Muscle of leg (tissue), 11 donors: ENCODE data around the gene PUDP. TPM values are rescaled to one million over a fixed set of nuclear protein-coding genes. Genes with fewer than 3 reads are reported as not detected.
A peak's percentile ranks its signal among the peaks of the same experiment; 100 is the strongest.

ENCODE experiments used
- DNase-seq: peaks from one replicate; pipeline ENCODE4 v3.0.0; 2013
- H3K27ac ChIP-seq: one replicate; pipeline ENCODE4 v1.5.1; 2013; ENCODE audit warnings: mild to moderate bottlenecking, low read length, control low read depth
- H3K27me3 ChIP-seq: one replicate; pipeline ENCODE4 v1.6.1; 2013; ENCODE audit warnings: low read length; ENCODE audit not compliant: control insufficient read depth, insufficient read depth
- H3K36me3 ChIP-seq: one replicate; pipeline ENCODE4 v1.6.1; 2013; ENCODE audit warnings: low read length; ENCODE audit not compliant: control insufficient read depth, insufficient read depth
- H3K4me1 ChIP-seq: one replicate; pipeline ENCODE4 v1.6.1; 2013; ENCODE audit warnings: low read length; ENCODE audit not compliant: control insufficient read depth, insufficient read depth
- H3K4me3 ChIP-seq: one replicate; pipeline ENCODE4 v1.5.1; 2013; ENCODE audit warnings: low read length, control low read depth
- H3K9me3 ChIP-seq: replicated peaks from 2 replicates; pipeline ENCODE4 v1.6.1; 2013; ENCODE audit warnings: low read depth, low read length; ENCODE audit not compliant: control insufficient read depth
- WGBS: methylation state at CpG from one replicate; pipeline ENCODE4 v1.1.5; 2013; ENCODE audit warnings: missing lambda C conversion rate; ENCODE audit not compliant: insufficient coverage; 5-methylcytosine and 5-hydroxymethylcytosine counted together
- polyA plus RNA-seq, 8 donors: library from polyadenylated mRNA; unstranded; fragments of 120-200 nt; gene quantifications; one replicate each; pipeline versions ENCODE4 v1.2.1 to v1.2.3, GENCODE V29; 2013; ENCODE audit warnings: inconsistent platforms in 1 of 8, low replicate concordance in 1 of 8; ENCODE audit not compliant: insufficient read length in 8 of 8, insufficient read depth in 1 of 8
- total RNA-seq: library from RNA; stranded (reverse); fragments of 120-200 nt; gene quantifications from one replicate; pipeline ENCODE4 v1.2.4, GENCODE V29; 2013

PUDP gene
- total and polyA plus RNA-seq, 9 donors: 17.4 to 32.6 (median 28.4) TPM

GRCh38 chrX:7134981-7135380 lies 13.0 kb downstream of the PUDP start:
- H3K36me3 ChIP-seq: no peaks in the 10 kb centered on the region
- H3K4me1 ChIP-seq: peaks cover 23% of the 10 kb centered on the region
- H3K27me3 ChIP-seq: peaks cover 6% of the 10 kb centered on the region
- no peak for DNase-seq
- no peak overlapping the region for H3K4me3 ChIP-seq
- H3K27ac ChIP-seq: no peak overlapping the region
- WGBS: no CpG with 5 or more reads among the region's 2 CpGs
- H3K9me3 ChIP-seq: no peaks in the 10 kb centered on the region

DNA sequence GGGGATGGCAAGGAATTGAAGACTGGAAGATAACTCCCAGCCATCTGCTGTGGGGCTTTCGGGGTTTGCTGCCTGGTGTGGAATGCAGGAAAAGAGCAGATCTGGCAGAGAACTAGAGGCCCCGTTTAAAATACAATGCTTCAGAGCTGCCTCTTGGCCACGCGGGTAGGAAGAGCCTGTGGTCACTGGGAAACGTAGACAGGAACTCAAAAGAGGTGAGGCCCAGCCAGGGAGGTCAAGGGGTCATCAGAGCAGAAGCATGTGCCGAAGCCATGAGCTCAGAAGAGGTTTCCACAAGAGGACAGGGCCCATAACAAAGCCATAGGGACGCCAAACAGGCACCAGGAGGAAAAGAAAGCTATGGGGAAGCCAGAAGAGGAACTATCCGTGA lies 14.9 kb downstream of the PUDP start:
- H3K4me3 ChIP-seq: no peak overlapping the region
- peak; percentile 39 for DNase-seq
- peaks cover 15% of the 10 kb centered on the region for H3K4me1 ChIP-seq
- WGBS: 19% methylated on average over 8 of the region's 8 CpGs
- H3K36me3 ChIP-seq: no peaks in the 10 kb centered on the region
- peak overlapping the region; percentile 53 for H3K27ac ChIP-seq
- peaks cover 3% of the 10 kb centered on the region for H3K27me3 ChIP-seq
- H3K9me3 ChIP-seq: no peaks in the 10 kb centered on the region

GRCh38 chrX:7132335-7133049 lies 15.5 kb downstream of the PUDP start:
- Histone ChIP-seq H3K4me3 (no peak overlapping the region), H3K4me1 (peaks cover 15% of the 10 kb centered on the region), H3K27me3 (peaks cover 3% of the 10 kb centered on the region), H3K27ac (peak overlapping the region; percentile 53), H3K36me3 (no peaks in the 10 kb centered on the region), H3K9me3 (no peaks in the 10 kb centered on the region)
- peak; percentile 57 for DNase-seq
- no CpG with 5 or more reads among the region's 3 CpGs for WGBS

DNA sequence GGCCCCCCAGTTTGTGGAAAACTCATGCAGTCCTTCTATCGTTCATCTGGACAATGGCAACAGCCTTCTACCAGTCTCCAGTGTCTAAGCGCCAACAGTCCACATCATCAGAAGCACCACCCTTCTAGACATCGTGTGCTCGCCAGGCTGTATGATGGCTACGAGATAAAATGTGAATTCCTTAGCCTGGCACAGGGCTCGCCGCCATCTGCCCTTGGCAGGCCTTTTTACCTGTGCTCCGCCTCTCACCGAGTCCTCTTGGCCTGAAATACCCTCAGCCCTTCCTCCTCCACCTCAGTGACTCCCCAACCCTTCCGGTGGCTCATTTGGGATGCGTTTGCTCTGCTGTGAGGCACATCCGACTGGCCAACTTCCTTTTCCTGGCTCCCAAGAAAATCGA lies 16.3 kb downstream of the PUDP start:
- no peaks in the 10 kb centered on the region for H3K9me3 ChIP-seq
- no peak for DNase-seq
- no peak overlapping the region for H3K27ac ChIP-seq
- no peak overlapping the region for H3K4me3 ChIP-seq
- no peaks in the 10 kb centered on the region for H3K36me3 ChIP-seq
- WGBS: 98% methylated on average over 9 of the region's 13 CpGs
- peaks cover 3% of the 10 kb centered on the region for H3K27me3 ChIP-seq
- H3K4me1 ChIP-seq: peaks cover 16% of the 10 kb centered on the region

- Histone ChIP-seq H3K9me3 (no peaks in the 10 kb centered on the region), H3K27me3 (no peaks in the 10 kb centered on the region), H3K4me3 (no peak overlapping the region), H3K4me1 (peaks cover 6% of the 10 kb centered on the region), H3K36me3 (no peaks in the 10 kb centered on the region), H3K27ac (no peak overlapping the region)
- DNase-seq: peak; percentile 66
- WGBS: no CpG with 5 or more reads among the region's 2 CpGs
These were observed 20.9 kb downstream of the PUDP start for GRCh38 chrX:7127056-7127455.

DNA sequence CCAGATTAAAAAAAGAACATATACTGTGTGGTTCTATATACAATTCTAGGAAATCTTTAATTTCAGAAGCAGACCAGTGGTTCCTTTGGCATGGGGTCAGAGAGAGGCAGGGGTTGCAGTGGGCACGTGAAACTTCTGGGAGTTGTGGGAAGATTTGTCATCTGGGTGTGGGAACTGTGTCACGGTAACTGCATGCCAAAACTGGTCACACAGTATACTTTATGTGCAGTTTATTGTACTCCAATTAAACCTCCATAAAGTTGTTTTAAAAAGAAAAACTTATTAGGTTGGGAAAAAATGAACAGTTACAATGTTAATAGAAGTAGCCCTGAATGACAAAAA lies 27.1 kb downstream of the PUDP start:
- DNase-seq: no peak
- Histone ChIP-seq H3K36me3 (no peaks in the 10 kb centered on the region), H3K27me3 (peaks cover 10% of the 10 kb centered on the region), H3K27ac (peak overlapping the region; percentile 24), H3K4me3 (no peak overlapping the region), H3K4me1 (peaks cover 7% of the 10 kb centered on the region), H3K9me3 (peaks cover 4% of the 10 kb centered on the region)
- WGBS: no CpG with 5 or more reads among the region's 2 CpGs

- peaks cover 4% of the 10 kb centered on the region for H3K9me3 ChIP-seq
- peaks cover 11% of the 10 kb centered on the region for H3K4me1 ChIP-seq
- H3K36me3 ChIP-seq: no peaks in the 10 kb centered on the region
- H3K4me3 ChIP-seq: no peak overlapping the region
- DNase-seq: peak; percentile 58
- WGBS: no CpG with 5 or more reads among the region's 7 CpGs
- peaks cover 10% of the 10 kb centered on the region for H3K27me3 ChIP-seq
- H3K27ac ChIP-seq: peak overlapping the region; percentile 45
These were observed 27.7 kb downstream of the PUDP start for GRCh38 chrX:7119950-7120877.

GRCh38 chrX:7117587-7117986 lies 30.4 kb downstream of the PUDP start:
- no peak for DNase-seq
- 86% methylated on average over 2 of the region's 3 CpGs for WGBS
- no peaks in the 10 kb centered on the region for H3K36me3 ChIP-seq
- no peak overlapping the region for H3K27ac ChIP-seq
- H3K9me3 ChIP-seq: peaks cover 4% of the 10 kb centered on the region
- no peak overlapping the region for H3K4me3 ChIP-seq
- H3K4me1 ChIP-seq: peaks cover 11% of the 10 kb centered on the region
- H3K27me3 ChIP-seq: peaks cover 15% of the 10 kb centered on the region

- 85% methylated on average over 3 of the region's 3 CpGs for whole genome bisulfite sequencing
- H3K36me3 ChIP-seq: no peaks in the 10 kb centered on the region
- no peak overlapping the region for H3K4me3 ChIP-seq
- DNase-seq: no peak
- peaks cover 13% of the 10 kb centered on the region for H3K4me1 ChIP-seq
- peaks cover 9% of the 10 kb centered on the region for H3K27me3 ChIP-seq
- peaks cover 4% of the 10 kb centered on the region for H3K9me3 ChIP-seq
- no peak overlapping the region for H3K27ac ChIP-seq
These were observed 31.9 kb downstream of the PUDP start for GRCh38 chrX:7116081-7116480.

DNA sequence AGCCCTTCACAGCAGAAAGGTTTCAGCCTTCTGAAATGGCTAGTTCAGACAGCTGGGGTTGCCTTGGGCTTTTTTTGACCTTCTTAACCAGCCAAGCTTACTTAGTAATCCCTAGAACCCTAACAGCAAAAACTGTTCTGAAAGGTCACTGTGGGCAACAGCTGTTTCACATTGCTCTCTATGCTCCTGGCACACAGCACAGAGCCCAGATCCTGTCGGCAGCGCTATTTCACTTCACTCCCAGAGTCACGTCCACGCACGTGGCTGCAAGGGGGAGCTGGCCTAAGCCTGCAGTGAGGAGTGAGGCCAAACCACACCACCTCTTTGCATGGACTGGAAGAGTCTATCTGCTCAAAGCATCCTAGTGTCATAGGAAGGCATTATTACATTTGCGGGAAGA lies 32.4 kb downstream of the PUDP start:
- Histone ChIP-seq H3K4me3 (no peak overlapping the region), H3K27ac (no peak overlapping the region), H3K27me3 (peaks cover 9% of the 10 kb centered on the region), H3K4me1 (peaks cover 16% of the 10 kb centered on the region), H3K36me3 (no peaks in the 10 kb centered on the region), H3K9me3 (peaks cover 4% of the 10 kb centered on the region)
- 16% methylated on average over 6 of the region's 6 CpGs for WGBS
- DNase-seq: peak; percentile 45
